IMR-90 (cell line): ENCODE measurements around the gene MPPED2. TPM values are rescaled to one million over a fixed set of nuclear protein-coding genes. Genes with fewer than 3 reads are reported as not detected.

ENCODE experiments used
- ATAC-seq: fragments of 200-7000 bp; cut with Tn5 transposase; 2 replicates; pipeline ENCODE4 v1.9.1; 2020; ENCODE audit warnings: low read depth, mild to moderate bottlenecking, moderate library complexity
- BruUV-seq: library from RNA; stranded (reverse); fragments of 400-500 nt; replicated peaks from 2 replicates; lab custom pipeline; 2021; lab: Mats Ljungman, UMichigan
- CTCF ChIA-PET: fragments of 300-600 bp; formaldehyde crosslinking; extraction: SDS; loops from one replicate; lab custom pipeline; 2021; ENCODE audit warnings: antibody characterized with exemption; lab: Yijun Ruan, JAX
- POLR2A ChIA-PET: fragments of 300-600 bp; sonication (Branson Sonifier 250); formaldehyde crosslinking; loops from one replicate; lab custom pipeline; 2022; ENCODE audit warnings: antibody characterized with exemption; ENCODE audit not compliant: unreplicated experiment; lab: Charles Lee
- DNase-seq: peaks from one replicate; pipeline ENCODE4 v3.0.0; 2013
- H2AFZ ChIP-seq: replicated peaks from 2 replicates; pipeline ENCODE3; 2013; ENCODE audit warnings: low read length, mild to moderate bottlenecking; ENCODE audit not compliant: poor library complexity
- H2AK5ac ChIP-seq: 2 replicates; pipeline ENCODE4 v1.6.1; 2013; ENCODE audit warnings: low read depth, low read length, inconsistent platforms
- H2AK9ac ChIP-seq: replicated peaks from 2 replicates; pipeline ENCODE3; 2013; ENCODE audit warnings: mild to moderate bottlenecking, low read depth, low read length, moderate library complexity; ENCODE audit not compliant: poor library complexity
- H2BK120ac ChIP-seq: 2 replicates; pipeline ENCODE4 v1.6.1; 2013; ENCODE audit warnings: low read depth, low read length, inconsistent platforms
- H2BK15ac ChIP-seq: 3 replicates; pipeline ENCODE4 v1.6.1; 2013; ENCODE audit warnings: low read depth, low read length, inconsistent platforms
- H2BK20ac ChIP-seq: 2 replicates; pipeline ENCODE4 v1.6.1; 2013; ENCODE audit warnings: low read depth, mild to moderate bottlenecking, inconsistent platforms, low read length, moderate library complexity
- H2BK5ac ChIP-seq: 2 replicates; pipeline ENCODE4 v1.6.1; 2013; ENCODE audit warnings: mild to moderate bottlenecking, low read depth, low read length, inconsistent platforms; ENCODE audit not compliant: poor library complexity, severe bottlenecking
- H3K14ac ChIP-seq: replicated peaks from 2 replicates; pipeline ENCODE4 v1.6.1; 2013; ENCODE audit warnings: low read depth, low read length, inconsistent platforms
- H3K18ac ChIP-seq: 2 replicates; pipeline ENCODE4 v1.6.1; 2013; ENCODE audit warnings: low read depth, low read length, control low read depth
- H3K23ac ChIP-seq: 2 replicates; pipeline ENCODE4 v1.6.1; 2013; ENCODE audit warnings: low read depth, low read length, inconsistent platforms
- H3K27ac ChIP-seq: 2 replicates; pipeline ENCODE4 v1.5.1; 2013; ENCODE audit warnings: mild to moderate bottlenecking, control low read depth, low read length; ENCODE audit not compliant: insufficient read depth
- H3K27me3 ChIP-seq: 2 replicates; pipeline ENCODE4 v1.6.1; 2013; ENCODE audit warnings: low read length; ENCODE audit not compliant: control insufficient read depth, insufficient read depth
- H3K36me3 ChIP-seq: 2 replicates; pipeline ENCODE4 v1.6.1; 2013; ENCODE audit warnings: low read length, mixed read lengths; ENCODE audit not compliant: control insufficient read depth, insufficient read depth
- H3K4ac ChIP-seq: 2 replicates; pipeline ENCODE4 v1.6.1; 2013; ENCODE audit warnings: low read depth, low read length, inconsistent platforms
- H3K4me1 ChIP-seq: 2 replicates; pipeline ENCODE4 v1.6.1; 2013; ENCODE audit warnings: low read length, mixed read lengths; ENCODE audit not compliant: control insufficient read depth, insufficient read depth
- H3K4me2 ChIP-seq: 2 replicates; pipeline ENCODE4 v1.6.1; 2013; ENCODE audit warnings: low read depth, mild to moderate bottlenecking, control low read depth, low read length, moderate library complexity
- H3K4me3 ChIP-seq: 2 replicates; pipeline ENCODE4 v1.5.1; 2013; ENCODE audit warnings: low read depth, mild to moderate bottlenecking, control low read depth, low read length, moderate library complexity; ENCODE audit not compliant: insufficient read depth
- H3K56ac ChIP-seq: 2 replicates; pipeline ENCODE4 v1.6.1; 2013; ENCODE audit warnings: low read length, inconsistent platforms; ENCODE audit not compliant: insufficient read depth; ENCODE audit errors: extremely low read depth
- H3K79me1 ChIP-seq, 2 experiments: 2 replicates each; pipeline ENCODE4 v1.6.1; 2013; ENCODE audit warnings: low read length in 2 of 2, inconsistent platforms in 1 of 2, low read depth in 1 of 2
- H3K9ac ChIP-seq: 2 replicates; pipeline ENCODE4 v1.6.1; 2013; ENCODE audit warnings: low read depth, low read length, control low read depth
- H3K9me1 ChIP-seq: 2 replicates; pipeline ENCODE4 v1.6.1; 2013; ENCODE audit warnings: low read length, inconsistent platforms; ENCODE audit not compliant: insufficient read depth
- H3K9me3 ChIP-seq: 2 replicates; pipeline ENCODE4 v1.6.1; 2013; ENCODE audit warnings: low read length; ENCODE audit not compliant: control insufficient read depth, insufficient read depth
- H4K20me1 ChIP-seq: 2 replicates; pipeline ENCODE4 v1.6.1; 2013; ENCODE audit warnings: low read length, inconsistent platforms; ENCODE audit not compliant: insufficient read depth
- H4K5ac ChIP-seq: 2 replicates; pipeline ENCODE4 v1.6.1; 2013; ENCODE audit warnings: mild to moderate bottlenecking, low read depth, low read length, control low read depth
- H4K8ac ChIP-seq, 2 experiments: 2 replicates each; pipeline ENCODE4 v1.6.1; 2013; ENCODE audit warnings: low read depth in 2 of 2, low read length in 2 of 2, control low read depth in 1 of 2, inconsistent platforms in 1 of 2
- H4K91ac ChIP-seq: 2 replicates; pipeline ENCODE4 v1.6.1; 2013; ENCODE audit warnings: low read depth, low read length, inconsistent platforms; ENCODE audit not compliant: insufficient read depth
- BHLHE40 ChIP-seq: fragments of 150-350 bp; IDR thresholded peaks from 2 replicates; pipeline ENCODE4 v1.6.1; 2016; ENCODE audit warnings: mild to moderate bottlenecking, low read depth, low read length
- CEBPB ChIP-seq: IDR thresholded peaks from 2 replicates; pipeline ENCODE4 v1.6.1; 2012; ENCODE audit warnings: low read depth, low read length, improper control_type of control experiment
- CHD1 ChIP-seq: IDR thresholded peaks from 2 replicates; pipeline ENCODE4 v1.6.1; 2012; ENCODE audit warnings: low read depth, low read length, improper control_type of control experiment
- CTCF ChIP-seq: conservative IDR thresholded peaks from 2 replicates; pipeline ENCODE4 v1.5.1; 2012; ENCODE audit warnings: mild to moderate bottlenecking, low read depth, low read length, improper control_type of control experiment
- FOS ChIP-seq: fragments of 150-350 bp; IDR thresholded peaks from 2 replicates; pipeline ENCODE4 v1.6.1; 2016; ENCODE audit warnings: low read depth, low read length
- MAFK ChIP-seq: IDR thresholded peaks from 2 replicates; pipeline ENCODE4 v1.6.1; 2012; ENCODE audit warnings: low read depth, low read length, improper control_type of control experiment
- MAZ ChIP-seq: IDR thresholded peaks from 2 replicates; pipeline ENCODE4 v1.6.1; 2012; ENCODE audit warnings: low read depth, mild to moderate bottlenecking, low read length, improper control_type of control experiment, moderate library complexity, borderline replicate concordance
- MXI1 ChIP-seq: IDR thresholded peaks from 2 replicates; pipeline ENCODE4 v1.6.1; 2012; ENCODE audit warnings: low read depth, mild to moderate bottlenecking, low read length, moderate library complexity, borderline replicate concordance
- NFE2L2 ChIP-seq: fragments of 150-350 bp; IDR thresholded peaks from 2 replicates; pipeline ENCODE4 v1.6.1; 2016; ENCODE audit warnings: low read depth, mild to moderate bottlenecking, low read length
- POLR2A ChIP-seq: IDR thresholded peaks from 2 replicates; pipeline ENCODE4 v1.6.1; 2012; ENCODE audit warnings: mild to moderate bottlenecking, low read depth, low read length
- RAD21 ChIP-seq: IDR thresholded peaks from 2 replicates; pipeline ENCODE4 v1.6.1; 2012; ENCODE audit warnings: low read length, improper control_type of control experiment
- RFX5 ChIP-seq: IDR thresholded peaks from 2 replicates; pipeline ENCODE4 v1.8.0; 2012; ENCODE audit warnings: low read depth, mild to moderate bottlenecking, low read length, moderate library complexity
- SMC3 ChIP-seq: fragments of 150-350 bp; IDR thresholded peaks from 2 replicates; pipeline ENCODE4 v1.6.1; 2016; ENCODE audit warnings: low read depth, mild to moderate bottlenecking, antibody characterized with exemption, low read length, moderate library complexity
- WGBS, 2 experiments: methylation state at CpG; one replicate each; pipeline versions ENCODE4 v1.1.5 to v1.1.7; 2013; ENCODE audit warnings: missing lambda C conversion rate in 2 of 2; ENCODE audit not compliant: insufficient read length in 1 of 2; ENCODE audit errors: extremely low coverage in 2 of 2; 5-methylcytosine and 5-hydroxymethylcytosine counted together
- dilution Hi-C: fragments of 300-500 bp; cut with HindIII; formaldehyde crosslinking; loops from one replicate; pipeline ENCODE4 v1.14.3; 2018; ENCODE audit warnings: low sequenced_read_pairs; ENCODE audit not compliant: unreplicated experiment
- in situ Hi-C: fragments of 300-500 bp; cut with MboI; formaldehyde crosslinking; loops from 3 replicates; pipeline ENCODE4 v1.14.3; 2019; ENCODE audit warnings: low sequenced_read_pairs, inconsistent platforms, mixed read lengths
- intact Hi-C: fragments of 100-400 bp; cut with micrococcal nuclease; formaldehyde crosslinking; loops from 2 replicates; pipeline ENCODE4 v1.10.0; 2022
- polyA plus RNA-seq, 3 experiments: library from polyadenylated mRNA; depleted of rRNA; stranded (reverse); fragments of >200 nt; gene quantifications; 2 replicates each; pipeline ENCODE4 v1.2.3, GENCODE V29; 2012; ENCODE audit warnings: low replicate concordance in 1 of 3
- total RNA-seq: library from RNA; depleted of rRNA; stranded (reverse); fragments of >200 nt; gene quantifications from 2 replicates; pipeline ENCODE4 v1.2.3, GENCODE V29; 2012
- TF ChIP-seq, protein P1 (sequence below): fragments of 150-350 bp; IDR thresholded peaks from 2 replicates; pipeline ENCODE4 v1.6.1; 2017; ENCODE audit warnings: mild to moderate bottlenecking, antibody characterized with exemption, low read length, low read depth
- TF ChIP-seq, protein P2 (sequence below): fragments of 150-350 bp; IDR thresholded peaks from 2 replicates; pipeline ENCODE4 v1.6.1; 2016; ENCODE audit warnings: low read depth, mild to moderate bottlenecking, low read length, moderate library complexity, borderline replicate concordance

Gene MPPED2
- total and polyA plus RNA-seq, 2 of the 4 experiments (the other 2 are of a cell fraction) = 0.10 TPM; not detected in 1

GRCh38 chr11:30422447-30423278 lies 163.5 kb downstream of the MPPED2 start:
- dilution Hi-C loops (no loop called here), intact Hi-C loops (no loop called here), in situ Hi-C loops (no loop called here)
- H2AK5ac ChIP-seq = no peak overlapping the region
- no peaks in the 10 kb centered on the region for H3K79me1 ChIP-seq
- no peak overlapping the region for H3K27ac ChIP-seq
- H4K20me1 ChIP-seq = no peaks in the 10 kb centered on the region
- no TSS peak for BruUV-seq
- CTCF ChIA-PET = no interaction called here
- no peak overlapping the region for H4K8ac ChIP-seq
- WGBS, 2 experiments = 7% methylated on average over 3 of the region's 5 CpGs; no CpG with 5 or more reads in 1 of the 2 experiments
- H2AFZ ChIP-seq = no peak overlapping the region
- no peak overlapping the region for H3K56ac ChIP-seq
- H3K27me3 ChIP-seq = no peaks in the 10 kb centered on the region
- H3K36me3 ChIP-seq = no peaks in the 10 kb centered on the region
- no peak overlapping the region for H2AK9ac ChIP-seq
- POLR2A ChIA-PET = no interaction called here
- H3K14ac ChIP-seq = no peak overlapping the region
- H3K4ac ChIP-seq = no peak overlapping the region
- no peak overlapping the region for H3K9ac ChIP-seq
- no peak overlapping the region for H3K23ac ChIP-seq
- no peaks in the 10 kb centered on the region for H3K9me1 ChIP-seq
- H3K18ac ChIP-seq = no peak overlapping the region
- no peak overlapping the region for H4K5ac ChIP-seq
- no peaks in the 10 kb centered on the region for H3K9me3 ChIP-seq
- no peak overlapping the region for H3K4me2 ChIP-seq
- DNase-seq (no peak), ATAC-seq (no peak)
- no peak overlapping the region for H2BK15ac ChIP-seq
- H3K4me1 ChIP-seq = no peaks in the 10 kb centered on the region
- H2BK120ac ChIP-seq = no peak overlapping the region
- H4K91ac ChIP-seq = no peak overlapping the region
- no peak overlapping the region for H3K4me3 ChIP-seq
- no peak overlapping the region for H2BK20ac ChIP-seq
- no peak overlapping the region for H2BK5ac ChIP-seq
- TF ChIP-seq, protein P1, sequence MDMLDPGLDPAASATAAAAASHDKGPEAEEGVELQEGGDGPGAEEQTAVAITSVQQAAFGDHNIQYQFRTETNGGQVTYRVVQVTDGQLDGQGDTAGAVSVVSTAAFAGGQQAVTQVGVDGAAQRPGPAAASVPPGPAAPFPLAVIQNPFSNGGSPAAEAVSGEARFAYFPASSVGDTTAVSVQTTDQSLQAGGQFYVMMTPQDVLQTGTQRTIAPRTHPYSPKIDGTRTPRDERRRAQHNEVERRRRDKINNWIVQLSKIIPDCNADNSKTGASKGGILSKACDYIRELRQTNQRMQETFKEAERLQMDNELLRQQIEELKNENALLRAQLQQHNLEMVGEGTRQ = no peak
- TF ChIP-seq MAFK (no peak), FOS (no peak), SMC3 (no peak), RAD21 (no peak), CTCF (no peak), NFE2L2 (no peak), POLR2A (no peak), BHLHE40 (no peak), CEBPB (no peak), CHD1 (no peak), RFX5 (no peak), MAZ (no peak), MXI1 (no peak)
- TF ChIP-seq, protein P2, sequence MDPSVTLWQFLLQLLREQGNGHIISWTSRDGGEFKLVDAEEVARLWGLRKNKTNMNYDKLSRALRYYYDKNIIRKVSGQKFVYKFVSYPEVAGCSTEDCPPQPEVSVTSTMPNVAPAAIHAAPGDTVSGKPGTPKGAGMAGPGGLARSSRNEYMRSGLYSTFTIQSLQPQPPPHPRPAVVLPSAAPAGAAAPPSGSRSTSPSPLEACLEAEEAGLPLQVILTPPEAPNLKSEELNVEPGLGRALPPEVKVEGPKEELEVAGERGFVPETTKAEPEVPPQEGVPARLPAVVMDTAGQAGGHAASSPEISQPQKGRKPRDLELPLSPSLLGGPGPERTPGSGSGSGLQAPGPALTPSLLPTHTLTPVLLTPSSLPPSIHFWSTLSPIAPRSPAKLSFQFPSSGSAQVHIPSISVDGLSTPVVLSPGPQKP = no peak
